GM13977 (cell line): Measurements from ENCODE around the gene MYBPH.

ENCODE experiments used
- DNase-seq: peaks from one replicate; pipeline ENCODE4 v3.0.0; 2012; ENCODE audit warnings: low spot score
- CTCF ChIP-seq: IDR thresholded peaks from 2 replicates; pipeline ENCODE4 v1.5.1; 2012; ENCODE audit warnings: mild to moderate bottlenecking, control low read depth; ENCODE audit not compliant: insufficient read depth; ENCODE audit errors: extremely low read depth, missing control alignments
- in situ Hi-C: fragments of 300-500 bp; cut with MboI; formaldehyde crosslinking; loops from one replicate; pipeline ENCODE4 v1.12.0; 2022; ENCODE audit warnings: low sequenced_read_pairs, low pct_unique_long_range_greater_than_20kb, mixed read lengths, inconsistent platforms; ENCODE audit not compliant: unreplicated experiment

The MYBPH gene

GRCh38 chr1:203136409-203137042 lies 39.1 kb downstream of the MYBPH start:
- in situ Hi-C loops = no loop called here
- DNase-seq = no peak

GRCh38 chr1:203135636-203136305 lies 39.9 kb downstream of the MYBPH start:
- no peak for TF ChIP-seq CTCF
- no peak for DNase-seq
- in situ Hi-C loops = no loop called here

More at GRCh38 chr1:203136409-203137042, 39.1 kb downstream of the MYBPH start:
- TF ChIP-seq CTCF = no peak

GRCh38 chr1:203133970-203134725 lies 41.5 kb downstream of the MYBPH start:
- in situ Hi-C loops = no loop called here
- no peak for DNase-seq
- no peak for TF ChIP-seq CTCF

GRCh38 chr1:203131548-203132200 lies 44.0 kb downstream of the MYBPH start:
- no peak for DNase-seq
- TF ChIP-seq CTCF = no peak
- in situ Hi-C loops = no loop called here

GRCh38 chr1:203130358-203130985 lies 45.2 kb downstream of the MYBPH start:
- TF ChIP-seq CTCF = no peak
- in situ Hi-C loops = no loop called here
- DNase-seq = no peak
